ENCODE data around the gene MESP2. TPM values are rescaled to one million over a fixed set of nuclear protein-coding genes. Genes with fewer than 3 reads are reported as not detected.

Gene MESP2
- total and polyA plus RNA-seq, 2 of the 13 experiments (the other 11 are each of a cell fraction or from before 2014, with no cell fraction given): not detected

- TF ChIP-seq ELK4 (CRISPR knock-in tag; IDR thresholded peaks at IDR 0.05; ENCODE audit: borderline replicate concordance): no peak
- TF ChIP-seq MYPOP (CRISPR knock-in tag; IDR thresholded peaks at IDR 0.05): no peak
- no peak for TF ChIP-seq SUZ12 (IDR thresholded peaks at IDR 0.05; ENCODE audit: low read depth, low read length)
- TF ChIP-seq ZNF205 (CRISPR knock-in tag; IDR thresholded peaks at IDR 0.05): peak; percentile 49; the same call in 1 of the 2 replicates
- TF ChIP-seq JARID2 (CRISPR knock-in tag; IDR thresholded peaks at IDR 0.05; ENCODE audit: insufficient replicate concordance): no peak
- TF ChIP-seq ZNF34 (CRISPR knock-in tag; IDR thresholded peaks at IDR 0.05; ENCODE audit: borderline replicate concordance): no peak
- TF ChIP-seq NR2C2 (CRISPR knock-in tag; IDR thresholded peaks at IDR 0.05; ENCODE audit: borderline replicate concordance): no peak
- 0 out of 2 replicates have a peak, but pooled peaks have one; percentile 64 for TF ChIP-seq ZNF598 (CRISPR knock-in tag; IDR thresholded peaks at IDR 0.05; ENCODE audit: borderline replicate concordance)
- TF ChIP-seq NONO (IDR thresholded peaks at IDR 0.05): no peak
- TF ChIP-seq NONO (CRISPR knock-in tag; conservative IDR thresholded peaks at IDR 0.05): peak; percentile 66; the same call in 1 of the 2 replicates
- TF ChIP-seq ZMYM3 (CRISPR knock-in tag; IDR thresholded peaks at IDR 0.05): peak; percentile 49; the same call in 1 of the 2 replicates
- peak; percentile 39; the same call in 1 of the 2 replicates for TF ChIP-seq SMYD3 (CRISPR knock-in tag; IDR thresholded peaks at IDR 0.05)
- peak; percentile 53; the same call in 1 of the 2 replicates for TF ChIP-seq ZNF792 (CRISPR knock-in tag; IDR thresholded peaks at IDR 0.05)
- TF ChIP-seq SRSF4 (IDR thresholded peaks at IDR 0.05; ENCODE audit: low read depth, low read length, poor library complexity, severe bottlenecking): no peak
- no peak for TF ChIP-seq SOX6 (IDR thresholded peaks at IDR 0.05)
- peak; percentile 78 for TF ChIP-seq SOX6 (CRISPR knock-in tag; IDR thresholded peaks at IDR 0.05)
- TF ChIP-seq PITX1 (CRISPR knock-in tag; IDR thresholded peaks at IDR 0.05): no peak
- TF ChIP-seq ZNF274 (CRISPR knock-in tag; IDR thresholded peaks at IDR 0.05): no peak
- TF ChIP-seq NR0B2 (CRISPR knock-in tag; IDR thresholded peaks at IDR 0.05): no peak; the same call in 1 of the 2 replicates
- no peak for TF ChIP-seq MXD3 (CRISPR knock-in tag; IDR thresholded peaks at IDR 0.05)
- peak; percentile 40; the same call in 1 of the 2 replicates for TF ChIP-seq CBX5 (CRISPR knock-in tag; IDR thresholded peaks at IDR 0.05; ENCODE audit: borderline replicate concordance)
- TF ChIP-seq ZNF563 (CRISPR knock-in tag; IDR thresholded peaks at IDR 0.05): no peak
- TF ChIP-seq ZFX (CRISPR knock-in tag; IDR thresholded peaks at IDR 0.05; ENCODE audit: low read depth): peak; percentile 87
These were observed 36.1 kb downstream of the MESP2 start (continued) for GRCh38 chr15:89812011-89812846.
